Motor neuron (in vitro differentiated cells): ENCODE measurements around the gene CCDC69. TPM values are rescaled to one million over a fixed set of nuclear protein-coding genes. Genes with fewer than 3 reads are reported as not detected.

Experiments used
- ATAC-seq, 8 experiments: fragments of 200-7000 bp; cut with Tn5 transposase; replicated peaks in 6 of 8; 2 replicates each; pipeline ENCODE4 v1.8.0; 2021; ENCODE audit warnings: mild to moderate bottlenecking in 8 of 8, moderate library complexity in 8 of 8
- H3K27ac ChIP-seq, 2 donors: fragments of 250-450 bp; sonication (Bioruptor Pico); 2 replicates each; pipeline ENCODE4 v1.9.0; 2021; ENCODE audit warnings: antibody characterized with exemption in 2 of 2, mild to moderate bottlenecking in 2 of 2, moderate library complexity in 1 of 2
- H3K4me1 ChIP-seq, 2 donors: fragments of 250-450 bp; sonication (Bioruptor Pico); replicated peaks in 1 of 2; 2 replicates each; pipeline ENCODE4 v1.6.1; 2021; ENCODE audit warnings: antibody characterized with exemption in 2 of 2, mild to moderate bottlenecking in 2 of 2, moderate library complexity in 1 of 2
- H3K4me3 ChIP-seq, 5 donors: fragments of 250-450 bp; sonication (Bioruptor Pico); 2 replicates each; pipeline ENCODE4 v1.9.0; 2021; ENCODE audit warnings: antibody characterized with exemption in 5 of 5, mild to moderate bottlenecking in 5 of 5, moderate library complexity in 4 of 5
- WGBS, 10 experiments: fragments of 450-650 bp; shearing (Covaris generic); methylation state at CpG; one replicate each; pipeline ENCODE4 v1.0.0; 2022; 5-methylcytosine and 5-hydroxymethylcytosine counted together
- in situ Hi-C, 9 experiments: fragments of 400-800 bp; cut with MboI; loops; one replicate each; pipeline ENCODE4 v1.15.0; 2021; ENCODE audit warnings: low sequenced_read_pairs in 9 of 9, low pct_unique_long_range_greater_than_20kb in 2 of 9; ENCODE audit not compliant: unreplicated experiment in 9 of 9
- total RNA-seq, 8 experiments: library from RNA; unstranded; fragments of 300-600 nt; gene quantifications; 2 replicates each; pipeline versions ENCODE4 v1.2.3 to v1.2.4, GENCODE V29; 2022

CCDC69 gene
- total RNA-seq, 8 experiments from 2014 or later: 0.23 to 22.1 (median 1.1) TPM

- 41 to 100% (median 73%) methylated on average over 1 to 2 of the region's 2 CpGs; no CpG with 5 or more reads in 5 of the 10 experiments for WGBS, 10 experiments
- Histone ChIP-seq H3K4me1 (peaks cover 35 to 40% of the 10 kb centered on the region in 2 donors), H3K27ac (peak overlapping the region; percentile 44 to 78), H3K4me3 (no peak overlapping the region)
- no peak for ATAC-seq
- in situ Hi-C loops: loop anchor here in 1 of 9 experiments (25.0 kb wide), 1 partner anchor 689 kb away; no protein-coding TSS in a partner anchor
Measured at GRCh38 chr5:151151263-151151660, 72.6 kb downstream of the CCDC69 start.

- peak; percentile 63 to 96 (median 94) for ATAC-seq
- Histone ChIP-seq H3K4me1 (peaks cover 35 to 38% of the 10 kb centered on the region in 2 donors), H3K27ac (peak overlapping the region; percentile 44 to 78), H3K4me3 (no peak overlapping the region)
- 0 to 67% (median 25%) methylated on average over 1 to 3 of the region's 5 CpGs; no CpG with 5 or more reads in 6 of the 10 experiments for WGBS, 10 experiments
- in situ Hi-C loops: loop anchor here in 1 of 9 experiments (25.0 kb wide), 1 partner anchor 688 kb away; no protein-coding TSS in a partner anchor
Measured at GRCh38 chr5:151150471-151151262, 73.2 kb downstream of the CCDC69 start.

- H3K27ac ChIP-seq: no peak overlapping the region
Measured at GRCh38 chr5:151148583-151148982, 75.3 kb downstream of the CCDC69 start.

GRCh38 chr5:151147033-151147432, 76.9 kb downstream of the CCDC69 start:
- Histone ChIP-seq H3K4me3 (no peak overlapping the region), H3K27ac (no peak overlapping the region), H3K4me1 (peaks cover 27 to 34% of the 10 kb centered on the region in 2 donors)
- no peak for ATAC-seq
- in situ Hi-C loops: no loop called here
- 82 to 100% (median 100%) methylated on average over 1 to 4 of the region's 4 CpGs; no CpG with 5 or more reads in 2 of the 10 experiments for WGBS, 10 experiments

More at GRCh38 chr5:151148583-151148982, 75.3 kb downstream of the CCDC69 start:
- ATAC-seq: peak in 3 of 8 experiments; percentile 3 to 60 (median 7)
- Histone ChIP-seq H3K4me1 (peaks cover 27 to 30% of the 10 kb centered on the region in 2 donors), H3K4me3 (no peak overlapping the region)
- in situ Hi-C loops: no loop called here
- WGBS, 10 experiments: 75 to 100% (median 93%) methylated on average over 1 to 6 of the region's 7 CpGs; no CpG with 5 or more reads in 3 of the 10 experiments

GRCh38 chr5:151146061-151146460, 77.8 kb downstream of the CCDC69 start:
- H3K27ac ChIP-seq: no peak overlapping the region
- peaks cover 17 to 31% of the 10 kb centered on the region in 2 donors for H3K4me1 ChIP-seq
- in situ Hi-C loops: no loop called here
- ATAC-seq: no peak
- H3K4me3 ChIP-seq: no peak overlapping the region

GRCh38 chr5:151144922-151145321, 79.0 kb downstream of the CCDC69 start:
- H3K27ac ChIP-seq: no peak overlapping the region
- peak in 3 of 8 experiments; percentile 29 to 55 (median 45) for ATAC-seq
- in situ Hi-C loops: no loop called here
- WGBS, 10 experiments: 86 to 100% methylated on average over 4 of the region's 7 CpGs; no CpG with 5 or more reads in 8 of the 10 experiments
- peaks cover 6 to 20% of the 10 kb centered on the region in 2 donors for H3K4me1 ChIP-seq
- H3K4me3 ChIP-seq: no peak overlapping the region

GRCh38 chr5:151144275-151144674, 79.6 kb downstream of the CCDC69 start:
- no peak overlapping the region for H3K27ac ChIP-seq
- in situ Hi-C loops: no loop called here
- ATAC-seq: no peak
- 46 to 100% (median 78%) methylated on average over 1 to 5 of the region's 6 CpGs; no CpG with 5 or more reads in 4 of the 10 experiments for WGBS, 10 experiments
- H3K4me1 ChIP-seq: peaks cover 0 to 13% of the 10 kb centered on the region in 2 donors
- no peak overlapping the region for H3K4me3 ChIP-seq

- in situ Hi-C loops: no loop called here
- Histone ChIP-seq H3K27ac (no peak overlapping the region), H3K4me1 (peaks cover 0 to 13% of the 10 kb centered on the region in 2 donors), H3K4me3 (no peak overlapping the region)
- peak in 2 of 8 experiments; percentile 67 to 74 for ATAC-seq
- WGBS, 10 experiments: 50 to 100% (median 80%) methylated on average over 2 to 6 of the region's 7 CpGs; no CpG with 5 or more reads in 2 of the 10 experiments
Measured at GRCh38 chr5:151143645-151144044, 80.2 kb downstream of the CCDC69 start.

GRCh38 chr5:151142933-151143332, 81.0 kb downstream of the CCDC69 start:
- no peak overlapping the region for H3K27ac ChIP-seq
- H3K4me3 ChIP-seq: no peak overlapping the region
- in situ Hi-C loops: no loop called here
- ATAC-seq: no peak
- peaks cover 0 to 13% of the 10 kb centered on the region in 2 donors for H3K4me1 ChIP-seq
- 80 to 100% (median 89%) methylated on average over 1 of the region's 1 CpG; no CpG with 5 or more reads in 7 of the 10 experiments for WGBS, 10 experiments

- Histone ChIP-seq H3K4me1 (peaks cover 0 to 13% of the 10 kb centered on the region in 2 donors), H3K4me3 (no peak overlapping the region), H3K27ac (no peak overlapping the region)
- ATAC-seq: peak in 3 of 8 experiments; percentile 14 to 47 (median 45)
- 54 to 100% (median 63%) methylated on average over 2 to 8 of the region's 15 CpGs; no CpG with 5 or more reads in 4 of the 10 experiments for WGBS, 10 experiments
- in situ Hi-C loops: no loop called here
Measured at GRCh38 chr5:151141535-151141934, 82.4 kb downstream of the CCDC69 start.

GRCh38 chr5:151140686-151141459, 83.0 kb downstream of the CCDC69 start:
- in situ Hi-C loops: no loop called here
- 64 to 100% (median 92%) methylated on average over 1 to 6 of the region's 7 CpGs; no CpG with 5 or more reads in 3 of the 10 experiments for WGBS, 10 experiments
- Histone ChIP-seq H3K4me3 (no peak overlapping the region), H3K4me1 (peaks cover 0 to 13% of the 10 kb centered on the region in 2 donors), H3K27ac (no peak overlapping the region)
- ATAC-seq: no peak

GRCh38 chr5:151139646-151140045, 84.2 kb downstream of the CCDC69 start:
- peaks cover 0 to 13% of the 10 kb centered on the region in 2 donors for H3K4me1 ChIP-seq
- 60 to 100% (median 100%) methylated on average over 1 to 3 of the region's 3 CpGs; no CpG with 5 or more reads in 5 of the 10 experiments for WGBS, 10 experiments
- ATAC-seq: no peak
- in situ Hi-C loops: no loop called here
- no peak overlapping the region for H3K4me3 ChIP-seq
- H3K27ac ChIP-seq: no peak overlapping the region

- 60 to 100% (median 92%) methylated on average over 1 to 6 of the region's 8 CpGs; no CpG with 5 or more reads in 3 of the 10 experiments for WGBS, 10 experiments
- no peak for ATAC-seq
- Histone ChIP-seq H3K4me1 (peaks cover 0 to 13% of the 10 kb centered on the region in 2 donors), H3K27ac (no peak overlapping the region), H3K4me3 (no peak overlapping the region)
- in situ Hi-C loops: no loop called here
Measured at GRCh38 chr5:151139015-151139414, 84.9 kb downstream of the CCDC69 start.
